GM12875 (cell line): ENCODE data around the gene PAX5.

Experiments used
- H3K4me3 ChIP-seq: one replicate; pipeline ENCODE4 v1.5.1; 2011; ENCODE audit warnings: low read depth, low read length, control low read depth
- CTCF ChIP-seq: IDR thresholded peaks from 2 replicates; pipeline ENCODE4 v1.5.1; 2011; ENCODE audit warnings: low read depth, mild to moderate bottlenecking, control low read depth, inconsistent platforms, low read length, moderate library complexity, borderline replicate concordance; ENCODE audit not compliant: insufficient read depth

The PAX5 gene

GRCh38 chr9:36840898-36841536, 193.1 kb downstream of the PAX5 start:
- no peak for TF ChIP-seq CTCF
- H3K4me3 ChIP-seq: no peak overlapping the region

GRCh38 chr9:36839131-36839885, 194.8 kb downstream of the PAX5 start:
- no peak overlapping the region for H3K4me3 ChIP-seq
- no peak for TF ChIP-seq CTCF

- no peak for TF ChIP-seq CTCF
- no peak overlapping the region for H3K4me3 ChIP-seq
Observed at GRCh38 chr9:36837431-36838405, 196.3 kb downstream of the PAX5 start.

GRCh38 chr9:36836486-36836885, 197.6 kb downstream of the PAX5 start:
- H3K4me3 ChIP-seq: no peak overlapping the region
- TF ChIP-seq CTCF: no peak

GRCh38 chr9:36835271-36835996, 198.6 kb downstream of the PAX5 start:
- H3K4me3 ChIP-seq: no peak overlapping the region
- no peak for TF ChIP-seq CTCF

GRCh38 chr9:36834736-36835135, 199.3 kb downstream of the PAX5 start:
- H3K4me3 ChIP-seq: no peak overlapping the region
- TF ChIP-seq CTCF: no peak
